ENCODE data around the gene MRPL52. TPM values are rescaled to one million over a fixed set of nuclear protein-coding genes. Genes with fewer than 3 reads are reported as not detected.

MRPL52 gene
- total RNA-seq, 2 donors from 2014 or later = 36.2 to 44.6 TPM

- no peak overlapping the region for H3K27ac Mint-ChIP-seq
- H3K4me3 Mint-ChIP-seq = no peak overlapping the region
- DNase-seq (no peak), ATAC-seq (no peak)
- H3K9me3 ChIP-seq (ENCODE audit: control insufficient read depth, low read length, poor library complexity, severe bottlenecking) = no peaks in the 10 kb centered on the region
- H3K4me1 Mint-ChIP-seq = peaks cover 10% of the 10 kb centered on the region
- no peaks in the 10 kb centered on the region for H3K36me3 Mint-ChIP-seq (ENCODE audit: low read depth)
- no peaks in the 10 kb centered on the region for H3K27me3 Mint-ChIP-seq
Measured at GRCh38 chr14:22864979-22865378, 35.3 kb downstream of the MRPL52 start.

DNA sequence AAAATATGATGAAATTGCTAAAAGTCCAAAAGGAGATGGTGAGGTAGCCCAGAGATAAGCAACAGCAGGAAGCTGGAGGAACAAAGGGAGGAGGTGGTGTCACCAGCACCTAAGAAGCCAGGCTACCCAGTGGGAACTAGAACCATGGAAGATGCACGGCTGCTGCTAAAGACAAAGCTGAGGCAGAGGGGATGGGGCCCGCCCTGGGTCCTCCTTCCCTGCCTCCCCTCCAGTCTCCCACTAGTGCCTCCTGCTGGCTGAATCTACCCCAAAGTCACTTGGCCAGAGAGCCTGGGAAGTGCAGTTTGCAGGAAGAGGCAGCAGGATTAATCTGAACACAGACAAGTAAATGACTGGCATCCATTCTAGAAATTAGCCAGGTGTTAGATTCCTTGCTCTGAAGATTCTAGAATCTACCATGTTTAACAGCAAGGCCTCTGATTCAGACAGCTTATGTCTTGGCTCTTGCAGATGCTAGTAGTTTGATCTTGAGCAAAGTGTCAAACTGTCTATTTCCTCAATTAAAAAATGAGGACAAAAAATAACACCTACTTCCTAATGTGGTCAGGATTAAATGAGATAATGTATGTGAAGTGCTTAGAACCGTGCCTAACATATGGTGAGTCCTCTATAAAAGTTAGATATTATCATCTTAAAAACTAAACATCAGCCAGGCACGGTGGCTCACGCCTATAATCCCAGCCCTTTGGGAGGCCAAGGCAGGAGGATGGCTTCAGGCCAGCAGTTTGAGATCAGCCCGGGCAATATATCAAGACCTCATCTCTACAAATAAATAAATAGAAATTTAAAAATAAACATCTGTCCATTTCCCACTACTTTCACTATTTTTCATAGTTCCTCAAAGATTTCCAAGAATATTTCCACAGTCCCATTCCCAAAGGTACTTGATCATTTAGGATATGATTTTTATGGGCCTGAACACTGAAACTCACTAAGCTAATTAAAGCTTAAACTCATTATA lies 36.0 kb downstream of the MRPL52 start:
- Mint-ChIP-seq H3K4me1 (peaks cover 14% of the 10 kb centered on the region), H3K27me3 (no peaks in the 10 kb centered on the region), H3K4me3 (no peak overlapping the region), H3K36me3 (ENCODE audit: low read depth) (no peaks in the 10 kb centered on the region), H3K27ac (no peak overlapping the region)
- DNase-seq (no peak), ATAC-seq (no peak)
- H3K9me3 ChIP-seq (ENCODE audit: control insufficient read depth, low read length, poor library complexity, severe bottlenecking) = no peaks in the 10 kb centered on the region

DNA sequence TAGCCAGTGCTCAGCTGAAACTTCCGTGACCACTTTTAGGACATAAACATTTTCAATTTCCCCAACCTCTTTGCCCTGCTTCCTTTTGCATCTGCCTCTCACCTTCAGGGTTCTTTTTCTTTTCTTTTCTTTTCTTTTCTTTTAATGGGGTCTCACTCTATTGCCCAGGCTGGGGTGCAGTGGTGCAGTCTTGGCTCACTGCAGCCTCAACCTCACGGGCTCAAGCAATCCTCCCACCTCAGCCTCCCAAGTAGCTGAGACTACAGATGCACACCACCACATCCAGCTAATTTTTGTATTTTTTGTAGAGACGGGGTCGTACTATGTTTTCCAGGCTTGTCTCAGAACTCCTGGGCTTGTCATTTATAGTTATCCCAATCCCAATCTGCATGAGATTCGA lies 37.2 kb downstream of the MRPL52 start:
- Mint-ChIP-seq H3K4me1 (peaks cover 19% of the 10 kb centered on the region), H3K27ac (no peak overlapping the region), H3K4me3 (no peak overlapping the region), H3K36me3 (ENCODE audit: low read depth) (no peaks in the 10 kb centered on the region), H3K27me3 (no peaks in the 10 kb centered on the region)
- no peak for DNase-seq
- H3K9me3 ChIP-seq (ENCODE audit: control insufficient read depth, low read length, poor library complexity, severe bottlenecking) = no peaks in the 10 kb centered on the region
- ATAC-seq = no peak

- DNase-seq = no peak
- H3K4me1 Mint-ChIP-seq = peaks cover 28% of the 10 kb centered on the region
- no peaks in the 10 kb centered on the region for H3K9me3 ChIP-seq (ENCODE audit: control insufficient read depth, low read length, poor library complexity, severe bottlenecking)
- peak overlapping the region; percentile 96 for H3K27ac Mint-ChIP-seq
- peaks cover 2% of the 10 kb centered on the region for H3K36me3 Mint-ChIP-seq (ENCODE audit: low read depth)
- H3K4me3 Mint-ChIP-seq = peak overlapping the region; percentile 95
- H3K27me3 Mint-ChIP-seq = no peaks in the 10 kb centered on the region
- ATAC-seq = no peak
Measured at GRCh38 chr14:22870811-22871223, 41.1 kb downstream of the MRPL52 start.

- peak within 1 kb of the TSS; percentile 96 for H3K27ac Mint-ChIP-seq
- peaks cover 30% of the 10 kb centered on the region for H3K4me1 Mint-ChIP-seq
- DNase-seq (peak; percentile 55 to 65 (median 65)), ATAC-seq (peak; percentile 81)
- H3K9me3 ChIP-seq (ENCODE audit: control insufficient read depth, low read length, poor library complexity, severe bottlenecking) = no peaks in the 10 kb centered on the region
- no peaks in the 10 kb centered on the region for H3K27me3 Mint-ChIP-seq
- peak within 1 kb of the TSS; percentile 95 for H3K4me3 Mint-ChIP-seq
- peaks cover 2% of the 10 kb centered on the region for H3K36me3 Mint-ChIP-seq (ENCODE audit: low read depth)
Measured at GRCh38 chr14:22871224-22872032, 41.7 kb downstream of the MRPL52 start, which contains the start of gene LRP10. LRP10 (plus strand) TSS chr14:22871740; CDS start chr14:22872304, 564 bp downstream.

GRCh38 chr14:22872033-22872832 lies 42.5 kb downstream of the MRPL52 start:
- DNase-seq (peak; percentile 53 to 64 (median 59)), ATAC-seq (peak; percentile 50)
- Mint-ChIP-seq H3K4me3 (peak overlapping the region; percentile 95), H3K36me3 (ENCODE audit: low read depth) (peaks cover 2% of the 10 kb centered on the region), H3K27me3 (no peaks in the 10 kb centered on the region), H3K4me1 (peaks cover 25% of the 10 kb centered on the region), H3K27ac (peak overlapping the region; percentile 92)
- H3K9me3 ChIP-seq (ENCODE audit: control insufficient read depth, low read length, poor library complexity, severe bottlenecking) = no peaks in the 10 kb centered on the region

DNA sequence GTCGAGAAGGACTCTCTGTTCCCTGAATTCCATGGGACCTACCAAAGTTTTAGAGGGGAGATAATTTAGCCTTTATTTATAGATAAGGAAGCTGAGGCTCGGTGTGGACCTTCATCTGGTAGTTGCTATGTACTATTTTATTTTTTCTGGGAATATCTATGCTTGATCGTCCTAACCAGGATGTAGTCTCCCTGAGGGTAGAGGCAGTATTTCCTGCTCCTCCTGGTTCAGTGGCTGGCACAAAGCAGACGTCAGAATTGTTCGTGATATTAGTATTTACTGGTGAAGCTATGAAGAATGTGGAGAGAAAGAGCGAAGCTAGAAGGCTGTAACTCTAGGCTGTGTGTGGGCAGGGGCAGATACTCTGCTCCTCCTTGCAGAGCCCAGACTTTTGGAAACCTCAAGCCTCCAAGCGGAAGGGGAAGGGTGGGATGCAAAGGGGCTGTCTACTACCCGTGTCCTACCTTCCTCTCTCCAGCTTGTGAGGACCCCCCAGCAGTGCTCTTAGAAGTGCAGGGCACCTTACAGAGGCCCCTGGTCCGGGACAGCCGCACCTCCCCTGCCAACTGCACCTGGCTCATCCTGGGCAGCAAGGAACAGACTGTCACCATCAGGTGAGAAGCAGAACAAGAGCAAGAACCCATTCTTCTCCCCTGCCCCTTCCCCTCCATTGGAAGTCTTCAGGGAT lies 43.3 kb downstream of the MRPL52 start:
- no peaks in the 10 kb centered on the region for H3K9me3 ChIP-seq (ENCODE audit: control insufficient read depth, low read length, poor library complexity, severe bottlenecking)
- peaks cover 3% of the 10 kb centered on the region for H3K36me3 Mint-ChIP-seq (ENCODE audit: low read depth)
- H3K27me3 Mint-ChIP-seq = no peaks in the 10 kb centered on the region
- peak overlapping the region; percentile 95 for H3K4me3 Mint-ChIP-seq
- peaks cover 28% of the 10 kb centered on the region for H3K4me1 Mint-ChIP-seq
- DNase-seq = no peak
- no peak for ATAC-seq
- H3K27ac Mint-ChIP-seq = peak overlapping the region; percentile 92

DNA sequence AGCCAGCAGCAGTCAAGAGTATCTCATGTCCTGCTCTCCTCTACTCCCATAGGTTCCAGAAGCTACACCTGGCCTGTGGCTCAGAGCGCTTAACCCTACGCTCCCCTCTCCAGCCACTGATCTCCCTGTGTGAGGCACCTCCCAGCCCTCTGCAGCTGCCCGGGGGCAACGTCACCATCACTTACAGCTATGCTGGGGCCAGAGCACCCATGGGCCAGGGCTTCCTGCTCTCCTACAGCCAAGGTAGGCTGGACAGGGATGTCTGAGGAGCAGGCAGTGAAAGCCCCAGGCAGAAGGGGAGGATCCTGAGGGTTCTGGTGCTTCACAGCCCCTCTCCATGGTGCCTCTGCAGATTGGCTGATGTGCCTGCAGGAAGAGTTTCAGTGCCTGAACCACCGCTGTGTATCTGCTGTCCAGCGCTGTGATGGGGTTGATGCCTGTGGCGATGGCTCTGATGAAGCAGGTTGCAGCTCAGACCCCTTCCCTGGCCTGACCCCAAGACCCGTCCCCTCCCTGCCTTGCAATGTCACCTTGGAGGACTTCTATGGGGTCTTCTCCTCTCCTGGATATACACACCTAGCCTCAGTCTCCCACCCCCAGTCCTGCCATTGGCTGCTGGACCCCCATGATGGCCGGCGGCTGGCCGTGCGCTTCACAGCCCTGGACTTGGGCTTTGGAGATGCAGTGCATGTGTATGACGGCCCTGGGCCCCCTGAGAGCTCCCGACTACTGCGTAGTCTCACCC lies 45.5 kb downstream of the MRPL52 start:
- Mint-ChIP-seq H3K27ac (peak overlapping the region; percentile 27), H3K4me1 (peaks cover 34% of the 10 kb centered on the region), H3K27me3 (no peaks in the 10 kb centered on the region), H3K36me3 (ENCODE audit: low read depth) (peaks cover 7% of the 10 kb centered on the region), H3K4me3 (peak overlapping the region; percentile 12)
- no peaks in the 10 kb centered on the region for H3K9me3 ChIP-seq (ENCODE audit: control insufficient read depth, low read length, poor library complexity, severe bottlenecking)
- no peak for ATAC-seq
- DNase-seq = no peak

DNA sequence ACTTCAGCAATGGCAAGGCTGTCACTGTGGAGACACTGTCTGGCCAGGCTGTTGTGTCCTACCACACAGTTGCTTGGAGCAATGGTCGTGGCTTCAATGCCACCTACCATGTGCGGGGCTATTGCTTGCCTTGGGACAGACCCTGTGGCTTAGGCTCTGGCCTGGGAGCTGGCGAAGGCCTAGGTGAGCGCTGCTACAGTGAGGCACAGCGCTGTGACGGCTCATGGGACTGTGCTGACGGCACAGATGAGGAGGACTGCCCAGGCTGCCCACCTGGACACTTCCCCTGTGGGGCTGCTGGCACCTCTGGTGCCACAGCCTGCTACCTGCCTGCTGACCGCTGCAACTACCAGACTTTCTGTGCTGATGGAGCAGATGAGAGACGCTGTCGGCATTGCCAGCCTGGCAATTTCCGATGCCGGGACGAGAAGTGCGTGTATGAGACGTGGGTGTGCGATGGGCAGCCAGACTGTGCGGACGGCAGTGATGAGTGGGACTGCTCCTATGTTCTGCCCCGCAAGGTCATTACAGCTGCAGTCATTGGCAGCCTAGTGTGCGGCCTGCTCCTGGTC lies 46.1 kb downstream of the MRPL52 start:
- ATAC-seq (no peak), DNase-seq (no peak)
- Mint-ChIP-seq H3K36me3 (ENCODE audit: low read depth) (peaks cover 7% of the 10 kb centered on the region), H3K27ac (peak overlapping the region; percentile 27), H3K4me3 (peak overlapping the region; percentile 12), H3K27me3 (no peaks in the 10 kb centered on the region), H3K4me1 (peaks cover 30% of the 10 kb centered on the region)
- no peaks in the 10 kb centered on the region for H3K9me3 ChIP-seq (ENCODE audit: control insufficient read depth, low read length, poor library complexity, severe bottlenecking)

- Mint-ChIP-seq H3K27me3 (no peaks in the 10 kb centered on the region), H3K4me3 (no peak overlapping the region), H3K36me3 (ENCODE audit: low read depth) (peaks cover 7% of the 10 kb centered on the region), H3K27ac (no peak overlapping the region), H3K4me1 (peaks cover 31% of the 10 kb centered on the region)
- H3K9me3 ChIP-seq (ENCODE audit: control insufficient read depth, low read length, poor library complexity, severe bottlenecking) = no peaks in the 10 kb centered on the region
- DNase-seq = no peak
- ATAC-seq = no peak
Measured at GRCh38 chr14:22877000-22877501, 47.4 kb downstream of the MRPL52 start.
